Measurements from ENCODE around the gene LRMDA.

DNA sequence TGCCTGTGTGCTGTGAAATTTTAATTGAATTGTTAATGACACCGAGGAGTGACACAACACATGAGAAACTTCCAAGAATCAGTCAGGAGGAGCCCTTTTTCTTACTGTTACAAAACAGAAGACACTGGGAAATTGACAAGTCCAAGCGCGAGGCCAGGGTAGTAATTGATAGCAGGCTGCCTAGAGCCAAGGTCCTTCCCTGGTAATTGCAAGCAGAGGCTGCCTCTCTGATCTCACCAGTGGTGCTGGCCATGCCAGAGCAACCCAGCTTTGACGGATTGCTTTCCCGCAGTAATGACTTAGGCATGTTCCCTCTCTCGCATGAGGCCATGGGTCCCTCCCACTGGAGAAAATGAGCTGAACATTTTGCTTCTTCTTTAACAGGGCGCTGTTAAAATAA lies 111.5 kb downstream of the LRMDA start:
- TF ChIP-seq TEAD4 (IDR thresholded peaks at IDR 0.05) (no peak), RAD21 (IDR thresholded peaks at IDR 0.05; ENCODE audit: low read depth) (no peak), TAF1 (IDR thresholded peaks at IDR 0.05; ENCODE audit: low read depth) (no peak), FOXM1 (IDR thresholded peaks at IDR 0.05; ENCODE audit: borderline replicate concordance, low read depth) (no peak)

Data from Ishikawa (cell line).